Stimulated activated CD8-positive, alpha-beta memory T cell treated with anti-CD3 and anti-CD28 coated beads, Interleukin-2, amount 100 ng/mL, for 48 hours (primary cell): ENCODE measurements around the gene SIN3B.
"Not testable (repeated sequence)": the region's sequence is repeated elsewhere in the genome, so short reads cannot be mapped to it uniquely, and the experiment has no call there.

Source experiments
- DNase-seq, 2 donors: peaks; one replicate each; pipeline ENCODE4 v3.0.0-alpha.2; 2020; ENCODE audit warnings: low read depth in 2 of 2

Gene SIN3B

DNA sequence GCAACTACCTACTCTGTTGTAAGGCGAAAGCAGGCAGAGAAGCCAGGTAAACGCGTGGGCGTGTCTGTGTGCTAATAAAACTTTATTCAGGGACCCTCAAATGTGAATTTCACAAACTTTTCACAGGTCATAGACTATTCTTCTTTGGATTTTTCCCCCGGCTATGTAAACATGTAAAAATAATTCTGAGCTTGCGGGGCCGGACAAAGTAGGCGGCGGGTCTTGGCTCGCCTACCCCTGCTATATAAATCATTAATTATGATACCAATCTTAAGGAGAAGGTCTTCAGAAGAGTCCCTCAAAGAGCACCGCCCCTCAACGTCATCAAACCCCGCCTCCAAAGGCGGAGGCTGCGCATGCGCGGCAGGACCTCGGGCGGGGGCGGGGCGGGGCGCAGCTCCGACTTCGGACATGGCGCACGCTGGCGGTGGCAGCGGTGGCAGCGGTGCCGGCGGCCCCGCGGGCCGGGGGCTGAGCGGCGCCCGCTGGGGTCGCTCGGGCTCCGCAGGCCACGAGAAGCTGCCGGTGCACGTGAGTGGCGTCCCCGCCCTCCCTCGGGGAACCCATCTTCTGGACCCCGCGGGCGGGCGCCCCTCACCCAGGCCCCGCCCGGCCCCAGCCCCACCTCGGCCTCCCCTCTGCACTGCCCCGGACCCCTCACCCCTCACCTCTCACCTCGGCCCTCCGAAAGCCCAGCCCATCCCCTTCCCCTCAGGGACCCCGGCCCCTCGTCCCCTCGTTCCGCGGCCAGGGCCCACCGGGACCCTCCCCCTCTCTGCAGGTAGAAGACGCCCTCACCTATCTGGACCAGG, at the start of gene SIN3B:
SIN3B (plus strand) TSS at position 389 of the 812 bp plus-strand sequence; CDS start at position 412, 23 bp downstream.
- peak; percentile 72 to 86 for DNase-seq

- DNase-seq: no peak
Observed at GRCh38 chr19:16779539-16780163, 49.5 kb upstream of the SIN3B start.

DNA sequence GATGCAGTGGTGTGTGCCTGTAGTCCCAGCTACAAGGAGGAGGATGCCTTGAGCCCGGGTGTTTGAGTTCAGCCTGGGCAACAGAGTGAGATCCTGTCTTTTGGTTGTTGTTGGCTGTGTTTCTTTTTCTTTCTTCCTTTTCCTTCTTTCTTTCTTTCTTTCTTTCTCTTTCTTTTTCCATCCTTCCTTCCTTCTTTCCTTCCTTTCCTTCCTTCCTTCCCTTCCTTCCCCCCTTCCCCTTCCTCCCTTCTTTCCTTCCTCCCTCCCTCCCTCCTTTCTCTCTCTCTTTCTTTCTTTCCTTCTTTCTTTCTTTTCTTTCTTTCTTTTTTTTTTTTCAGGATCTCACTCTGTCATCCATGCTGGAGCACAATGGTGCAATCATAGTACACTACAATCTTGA, 46.5 kb upstream of the SIN3B start:
- no peak for DNase-seq

- DNase-seq: no peak
Observed at GRCh38 chr19:16788479-16788878, 40.7 kb upstream of the SIN3B start.

GRCh38 chr19:16789238-16789637, 40.0 kb upstream of the SIN3B start:
- no peak for DNase-seq

DNA sequence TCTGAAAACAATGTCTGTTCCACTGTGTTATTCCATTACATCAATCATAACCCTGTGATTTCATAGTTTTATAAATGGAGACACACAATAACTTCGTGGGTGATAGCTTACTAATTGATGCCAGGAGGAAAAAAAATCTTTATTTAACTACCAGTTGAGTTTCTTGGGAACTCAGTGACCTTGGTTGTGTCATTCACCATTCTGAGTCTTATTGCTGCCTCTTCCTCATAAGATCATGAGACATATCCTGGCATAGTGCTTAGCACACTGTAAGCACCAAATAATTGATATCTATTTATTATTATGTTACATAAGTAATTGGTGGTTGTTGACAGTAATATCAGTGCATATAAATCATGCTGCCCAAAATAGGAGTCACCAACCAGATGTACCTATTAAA, 39.1 kb upstream of the SIN3B start:
- DNase-seq: no peak

DNA sequence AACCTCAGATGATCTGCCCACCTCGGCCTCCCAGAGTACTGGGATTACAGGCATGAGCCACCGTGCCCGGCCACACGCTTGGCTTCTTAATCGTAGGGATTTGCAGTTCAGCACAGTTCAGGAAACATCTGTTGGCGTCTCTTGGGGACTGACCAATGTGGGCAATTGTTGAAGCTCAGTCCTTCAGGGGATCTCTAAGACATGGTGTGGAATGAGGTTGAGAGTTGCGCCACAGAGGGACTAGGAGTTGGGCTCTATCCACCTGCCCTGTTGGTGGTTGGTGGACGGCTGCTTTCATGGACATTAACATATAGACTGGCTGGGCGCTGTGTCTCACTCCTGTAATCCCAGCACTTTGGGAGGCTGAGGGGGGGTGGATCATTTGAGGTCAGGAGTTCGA, 37.3 kb upstream of the SIN3B start:
- DNase-seq: no peak

- DNase-seq: no peak
Observed at GRCh38 chr19:16794456-16795441, 34.4 kb upstream of the SIN3B start.

- DNase-seq: no peak
Observed at GRCh38 chr19:16795731-16796130, 33.5 kb upstream of the SIN3B start.

GRCh38 chr19:16797876-16798275, 31.3 kb upstream of the SIN3B start:
- no peak for DNase-seq

DNA sequence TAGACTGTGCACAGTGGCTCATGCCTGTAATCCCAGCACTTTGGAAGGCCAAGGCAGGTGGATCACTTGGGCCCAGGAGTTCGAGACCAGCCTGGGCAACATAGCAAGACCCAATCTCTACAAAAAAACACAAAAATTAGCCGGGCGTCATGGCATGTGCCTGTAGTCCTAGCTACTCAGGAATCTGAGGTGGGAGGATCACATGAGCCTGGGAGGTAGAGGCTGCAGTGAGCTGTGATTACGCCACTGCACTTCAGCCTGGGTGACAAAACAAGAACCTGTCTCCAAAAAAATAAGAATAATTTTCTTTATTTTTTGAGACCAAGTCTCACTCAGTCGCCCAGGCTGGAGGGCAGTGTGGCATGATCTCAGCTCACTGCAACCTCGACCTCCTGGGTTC, 30.9 kb upstream of the SIN3B start:
- not testable (repeated sequence) for DNase-seq

- DNase-seq: no peak
Observed at GRCh38 chr19:16799740-16800139, 29.5 kb upstream of the SIN3B start.

DNA sequence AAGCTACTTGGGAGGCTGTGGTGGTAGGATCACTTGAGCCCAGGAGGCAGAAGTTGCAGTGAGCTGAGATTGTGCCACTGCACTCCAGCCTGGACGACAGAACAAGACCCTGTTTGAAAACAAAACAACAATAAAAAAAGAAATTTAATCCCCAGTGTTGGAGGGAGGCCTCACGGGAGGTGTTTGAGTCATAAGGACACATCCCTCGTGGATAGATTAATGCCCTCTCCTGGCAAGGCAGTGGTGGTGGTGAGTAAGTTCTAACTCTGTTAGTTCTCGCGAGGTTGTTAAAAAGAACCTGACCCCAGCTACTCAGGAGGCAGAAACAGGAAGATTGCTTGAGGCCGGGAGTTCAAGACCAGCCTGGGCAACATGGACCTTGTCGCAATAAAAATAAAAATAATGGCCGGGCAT, 27.6 kb upstream of the SIN3B start:
- no peak for DNase-seq

DNA sequence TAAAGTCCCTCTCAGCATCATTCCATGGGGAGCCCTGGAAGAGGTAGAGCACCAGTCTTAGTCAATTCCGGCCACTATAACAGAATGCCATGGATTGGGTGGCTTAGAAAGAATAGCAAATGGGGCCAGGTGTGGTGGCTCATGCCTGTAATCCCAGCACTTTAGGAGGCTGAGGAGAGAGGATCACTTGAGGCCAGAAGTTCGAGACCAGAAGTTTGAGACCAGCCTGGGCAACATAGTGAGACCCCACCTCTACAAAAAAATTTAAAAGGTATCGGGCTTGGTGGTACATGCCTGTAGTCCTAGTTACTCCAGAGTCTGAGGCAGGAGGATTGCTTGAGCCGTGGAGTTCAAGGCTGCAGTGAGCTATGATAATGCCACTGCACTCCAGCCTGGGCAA, 25.0 kb upstream of the SIN3B start:
- DNase-seq: no peak

- DNase-seq: no peak
Observed at GRCh38 chr19:16807549-16808284, 21.5 kb upstream of the SIN3B start.

GRCh38 chr19:16814526-16815100, 14.6 kb upstream of the SIN3B start:
- DNase-seq: no peak

DNA sequence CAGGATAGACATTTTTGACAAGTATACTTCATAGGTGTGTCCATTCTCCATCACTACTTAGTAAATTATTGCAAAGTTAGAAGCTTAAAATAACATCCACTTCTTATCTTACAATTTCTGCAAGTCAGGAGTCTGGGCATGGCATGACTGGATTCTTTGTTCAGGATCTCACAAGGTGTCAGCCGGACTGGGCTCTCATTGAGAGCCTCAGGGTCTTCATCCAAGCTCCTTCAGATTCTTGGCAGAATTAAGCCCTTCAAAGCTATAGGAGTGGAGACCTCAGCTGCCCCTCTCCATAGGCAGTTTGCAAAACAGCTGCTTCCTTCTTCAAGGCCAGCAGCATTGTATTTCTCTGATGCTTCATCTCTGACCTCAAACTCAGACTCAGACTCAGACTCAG, 9.1 kb upstream of the SIN3B start:
- DNase-seq: no peak

DNA sequence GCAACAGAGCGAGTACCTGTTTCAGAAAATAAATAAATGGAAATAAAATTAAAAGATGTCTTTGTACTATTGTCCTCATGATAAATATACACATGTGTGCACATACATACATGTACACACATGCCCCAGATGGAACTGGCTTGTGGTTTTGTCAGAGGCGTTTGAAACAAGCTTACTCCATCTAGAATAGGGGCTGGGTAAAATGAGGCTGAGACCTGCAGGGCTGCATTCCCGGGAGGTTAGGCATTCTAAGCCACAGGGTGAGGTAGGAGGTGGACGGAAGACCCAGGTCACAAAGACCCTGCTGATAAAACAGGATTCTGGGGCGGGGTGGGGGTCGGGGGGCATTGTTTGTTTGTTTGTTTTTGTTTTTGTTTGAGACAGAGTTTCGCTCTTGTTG, 8.1 kb upstream of the SIN3B start:
- DNase-seq: no peak

- no peak for DNase-seq
Observed at GRCh38 chr19:16822648-16823047, 6.5 kb upstream of the SIN3B start.

DNA sequence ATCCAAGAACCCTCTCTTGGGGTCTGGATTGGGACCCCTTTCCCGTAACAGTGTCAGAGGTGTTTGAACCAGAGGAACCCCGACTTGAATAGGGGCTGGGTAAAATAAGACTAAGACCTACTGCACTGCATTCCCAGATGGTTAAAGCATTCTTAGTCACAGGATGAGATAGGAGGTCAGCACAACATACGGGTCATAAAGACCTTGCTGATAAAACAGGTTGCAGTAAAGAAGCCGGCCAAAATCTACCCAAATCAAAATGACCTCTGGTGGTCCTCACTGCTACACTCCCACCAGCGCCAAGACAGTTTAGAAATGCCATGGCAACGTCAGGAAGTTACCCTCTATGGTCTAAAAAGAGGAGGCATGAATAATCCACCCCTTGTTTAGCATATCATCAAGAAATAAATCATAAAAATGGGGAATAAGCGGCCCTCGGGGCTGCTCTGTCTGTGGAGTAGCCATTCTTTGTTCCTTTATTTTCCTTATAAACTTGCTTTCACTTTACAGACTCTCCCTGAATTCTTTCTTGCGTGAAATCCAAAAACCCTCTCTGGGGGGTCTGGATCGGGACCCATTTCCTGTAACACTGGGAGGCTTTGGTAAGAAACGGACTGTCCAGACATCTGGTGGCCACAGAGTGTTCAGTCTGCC, 4.4 kb upstream of the SIN3B start:
- no peak for DNase-seq
